Hepatocyte (in vitro differentiated cells): Measurements from ENCODE around the gene SELENOF. TPM values are rescaled to one million over a fixed set of nuclear protein-coding genes. Genes with fewer than 3 reads are reported as not detected.

Experiments
- DNase-seq: peaks from one replicate; pipeline ENCODE4 v3.0.0-alpha.2; 2016; ENCODE audit warnings: low spot score
- H2AFZ ChIP-seq: fragments of 200-600 bp; sonication (generic); 2 replicates; pipeline ENCODE4 v1.6.0; 2016; ENCODE audit warnings: antibody characterized with exemption, mild to moderate bottlenecking
- H3K27ac ChIP-seq: fragments of 200-600 bp; sonication (generic); 2 replicates; pipeline ENCODE4 v1.5.1; 2016; ENCODE audit warnings: mild to moderate bottlenecking
- H3K27me3 ChIP-seq: fragments of 200-600 bp; sonication (generic); 2 replicates; pipeline ENCODE4 v1.6.1; 2016
- H3K36me3 ChIP-seq: fragments of 200-600 bp; sonication (generic); replicated peaks from 2 replicates; pipeline ENCODE4 v1.5.1; 2016; ENCODE audit warnings: low read depth; ENCODE audit not compliant: insufficient read depth
- H3K4me1 ChIP-seq: fragments of 200-600 bp; sonication (generic); 2 replicates; pipeline ENCODE4 v1.5.1; 2016; ENCODE audit warnings: mild to moderate bottlenecking, moderate library complexity; ENCODE audit not compliant: insufficient read depth
- H3K4me2 ChIP-seq: fragments of 200-600 bp; sonication (generic); 2 replicates; pipeline ENCODE4 v1.6.0; 2016
- H3K4me3 ChIP-seq: fragments of 200-600 bp; sonication (generic); 2 replicates; pipeline ENCODE4 v1.5.1; 2016; ENCODE audit warnings: mild to moderate bottlenecking
- H3K79me2 ChIP-seq: fragments of 200-600 bp; sonication (generic); 2 replicates; pipeline ENCODE4 v1.6.0; 2017; ENCODE audit warnings: mild to moderate bottlenecking
- H3K9me2 ChIP-seq: fragments of 200-600 bp; sonication (generic); replicated peaks from 2 replicates; pipeline ENCODE4 v1.6.0; 2017; ENCODE audit warnings: mild to moderate bottlenecking; ENCODE audit not compliant: insufficient read depth
- H3K9me3 ChIP-seq: fragments of 200-600 bp; sonication (generic); 2 replicates; pipeline ENCODE4 v1.5.1; 2016; ENCODE audit warnings: low read depth, mild to moderate bottlenecking
- H4K20me1 ChIP-seq: fragments of 200-600 bp; sonication (generic); 2 replicates; pipeline ENCODE4 v1.6.0; 2016; ENCODE audit warnings: mild to moderate bottlenecking; ENCODE audit not compliant: insufficient read depth, poor library complexity, severe bottlenecking
- EZH2 ChIP-seq: fragments of 200-600 bp; sonication (generic); IDR thresholded peaks from 2 replicates; pipeline ENCODE4 v1.6.1; 2016; ENCODE audit warnings: antibody characterized with exemption, mild to moderate bottlenecking, borderline replicate concordance
- EZH2phosphoT487 ChIP-seq: fragments of 200-600 bp; sonication (generic); IDR thresholded peaks from one replicate; pipeline ENCODE4 v1.6.1; 2018; ENCODE audit warnings: antibody characterized with exemption, mild to moderate bottlenecking, low read depth, moderate library complexity; ENCODE audit not compliant: unreplicated experiment, severe bottlenecking
- WGBS: methylation state at CpG from one replicate; pipeline ENCODE4 v1.1.6; 2016; ENCODE audit warnings: low lambda C conversion rate; ENCODE audit errors: missing lambda C conversion rate; 5-methylcytosine and 5-hydroxymethylcytosine counted together
- polyA plus RNA-seq: library from polyadenylated mRNA; unstranded; fragments of >200 nt; fragmentation: Nextera tagmentation; extraction: Ambion mirVana; gene quantifications from 2 replicates; pipeline ENCODE4 v1.2.1, GENCODE V29; 2016
- total RNA-seq: library from RNA; depleted of rRNA; stranded (reverse); fragments of >200 nt; gene quantifications from 2 replicates; pipeline ENCODE4 v1.2.3, GENCODE V29; 2014
- TF ChIP-seq, protein P1 (sequence below): fragments of 200-600 bp; sonication (generic); IDR thresholded peaks from 2 replicates; pipeline ENCODE4 v1.5.1; 2016; ENCODE audit warnings: antibody characterized with exemption, mild to moderate bottlenecking; ENCODE audit not compliant: poor library complexity

SELENOF gene
- total and polyA plus RNA-seq, 2 experiments from 2014 or later, result 168 to 193 TPM

- no peak for DNase-seq
- Histone ChIP-seq H3K9me2 (no peaks in the 10 kb centered on the region), H3K27me3 (no peaks in the 10 kb centered on the region), H3K9me3 (no peaks in the 10 kb centered on the region), H2AFZ (no peak overlapping the region), H3K79me2 (peaks cover 76% of the 10 kb centered on the region), H3K4me2 (no peak overlapping the region), H3K4me3 (no peak overlapping the region), H4K20me1 (no peaks in the 10 kb centered on the region), H3K27ac (no peak overlapping the region), H3K4me1 (peaks cover 8% of the 10 kb centered on the region), H3K36me3 (no peaks in the 10 kb centered on the region)
- TF ChIP-seq, protein P1, sequence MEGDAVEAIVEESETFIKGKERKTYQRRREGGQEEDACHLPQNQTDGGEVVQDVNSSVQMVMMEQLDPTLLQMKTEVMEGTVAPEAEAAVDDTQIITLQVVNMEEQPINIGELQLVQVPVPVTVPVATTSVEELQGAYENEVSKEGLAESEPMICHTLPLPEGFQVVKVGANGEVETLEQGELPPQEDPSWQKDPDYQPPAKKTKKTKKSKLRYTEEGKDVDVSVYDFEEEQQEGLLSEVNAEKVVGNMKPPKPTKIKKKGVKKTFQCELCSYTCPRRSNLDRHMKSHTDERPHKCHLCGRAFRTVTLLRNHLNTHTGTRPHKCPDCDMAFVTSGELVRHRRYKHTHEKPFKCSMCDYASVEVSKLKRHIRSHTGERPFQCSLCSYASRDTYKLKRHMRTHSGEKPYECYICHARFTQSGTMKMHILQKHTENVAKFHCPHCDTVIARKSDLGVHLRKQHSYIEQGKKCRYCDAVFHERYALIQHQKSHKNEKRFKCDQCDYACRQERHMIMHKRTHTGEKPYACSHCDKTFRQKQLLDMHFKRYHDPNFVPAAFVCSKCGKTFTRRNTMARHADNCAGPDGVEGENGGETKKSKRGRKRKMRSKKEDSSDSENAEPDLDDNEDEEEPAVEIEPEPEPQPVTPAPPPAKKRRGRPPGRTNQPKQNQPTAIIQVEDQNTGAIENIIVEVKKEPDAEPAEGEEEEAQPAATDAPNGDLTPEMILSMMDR, result no peak
- TF ChIP-seq EZH2 (no peak), EZH2phosphoT487 (no peak)
- WGBS, result 83% methylated on average over 3 of the region's 3 CpGs
Observed at GRCh38 chr1:86955678-86956077, 41.8 kb upstream of the SELENOF start.

DNA sequence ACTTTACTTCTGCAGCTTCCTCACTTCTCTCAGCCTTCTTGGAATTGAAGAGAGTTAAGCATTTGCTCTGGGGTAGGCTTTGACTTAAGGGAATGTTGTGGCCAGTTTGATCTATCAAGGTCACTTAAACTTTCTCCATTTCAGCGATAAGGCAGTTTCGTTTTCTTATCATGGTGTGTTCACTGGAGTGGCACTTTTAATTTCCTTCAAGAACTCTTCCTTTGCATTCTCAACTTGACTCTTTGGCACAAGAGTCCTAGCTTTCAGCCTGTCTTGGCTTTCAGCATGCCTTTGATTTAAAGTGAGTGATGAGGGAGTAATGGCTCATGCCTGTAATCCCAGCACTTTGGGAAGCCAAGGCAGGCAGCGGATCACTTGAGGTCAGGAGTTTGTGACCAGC is 39.2 kb upstream of the SELENOF start:
- 61% methylated on average over 3 of the region's 3 CpGs for WGBS
- H2AFZ ChIP-seq, result no peak overlapping the region
- TF ChIP-seq EZH2 (no peak), EZH2phosphoT487 (no peak)
- TF ChIP-seq, protein P1, result no peak

DNA sequence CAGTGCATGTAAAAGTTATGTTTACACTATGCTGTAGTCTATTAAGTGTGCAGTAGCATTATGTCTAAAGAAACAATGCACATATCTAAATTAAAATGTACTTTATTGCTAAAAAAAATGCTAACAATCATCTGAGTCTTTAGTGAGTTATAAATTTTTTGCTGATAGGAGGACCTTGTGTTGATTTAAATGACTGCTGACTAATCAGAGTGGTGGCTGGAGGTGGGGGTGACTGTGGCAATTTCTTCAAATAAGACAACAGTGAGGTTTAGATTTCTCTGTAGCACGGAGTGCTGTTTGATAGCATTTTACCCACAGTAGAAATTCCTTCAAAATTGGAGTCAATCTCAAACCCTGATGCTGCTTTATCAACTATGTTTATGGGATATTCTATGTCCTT is 37.5 kb upstream of the SELENOF start:
- Histone ChIP-seq H3K4me2 (no peak overlapping the region), H3K4me1 (peaks cover 9% of the 10 kb centered on the region), H3K9me3 (no peaks in the 10 kb centered on the region), H3K9me2 (no peaks in the 10 kb centered on the region), H4K20me1 (no peaks in the 10 kb centered on the region), H3K27ac (no peak overlapping the region), H2AFZ (no peak overlapping the region), H3K36me3 (no peaks in the 10 kb centered on the region), H3K4me3 (no peak overlapping the region), H3K27me3 (no peaks in the 10 kb centered on the region), H3K79me2 (peaks cover 88% of the 10 kb centered on the region)
- DNase-seq, result no peak
- WGBS, result 37% methylated on average over 1 of the region's 1 CpG
- TF ChIP-seq EZH2, result no peak
- TF ChIP-seq EZH2phosphoT487, result no peak
- TF ChIP-seq, protein P1, result no peak

More for the DNA sequence above, 39.2 kb upstream of the SELENOF start:
- Histone ChIP-seq H3K4me2 (peak overlapping the region; percentile 32), H3K27me3 (no peaks in the 10 kb centered on the region), H3K4me3 (no peak overlapping the region), H3K36me3 (no peaks in the 10 kb centered on the region), H3K9me2 (no peaks in the 10 kb centered on the region), H3K4me1 (peaks cover 9% of the 10 kb centered on the region), H3K79me2 (peaks cover 93% of the 10 kb centered on the region), H3K9me3 (no peaks in the 10 kb centered on the region), H4K20me1 (no peaks in the 10 kb centered on the region), H3K27ac (no peak overlapping the region)
- DNase-seq, result no peak

GRCh38 chr1:86950712-86951419 is 36.9 kb upstream of the SELENOF start:
- Histone ChIP-seq H3K36me3 (no peaks in the 10 kb centered on the region), H3K9me3 (no peaks in the 10 kb centered on the region), H3K4me1 (peaks cover 9% of the 10 kb centered on the region), H3K4me3 (no peak overlapping the region), H3K27me3 (no peaks in the 10 kb centered on the region), H4K20me1 (no peaks in the 10 kb centered on the region), H3K4me2 (no peak overlapping the region), H3K9me2 (no peaks in the 10 kb centered on the region), H2AFZ (no peak overlapping the region), H3K79me2 (peaks cover 93% of the 10 kb centered on the region), H3K27ac (no peak overlapping the region)
- TF ChIP-seq EZH2 (no peak), EZH2phosphoT487 (no peak)
- TF ChIP-seq, protein P1, result no peak
- WGBS, result 65% methylated on average over 5 of the region's 5 CpGs
- no peak for DNase-seq
